ENCODE results near the gene CACNA1S. TPM values are rescaled to one million over a fixed set of nuclear protein-coding genes. Genes with fewer than 3 reads are reported as not detected.
A peak's percentile ranks its signal among the peaks of the same experiment; 100 is the strongest.

CACNA1S gene
- total RNA-seq, 1 donor from 2014 or later = 0.11 TPM

DNA sequence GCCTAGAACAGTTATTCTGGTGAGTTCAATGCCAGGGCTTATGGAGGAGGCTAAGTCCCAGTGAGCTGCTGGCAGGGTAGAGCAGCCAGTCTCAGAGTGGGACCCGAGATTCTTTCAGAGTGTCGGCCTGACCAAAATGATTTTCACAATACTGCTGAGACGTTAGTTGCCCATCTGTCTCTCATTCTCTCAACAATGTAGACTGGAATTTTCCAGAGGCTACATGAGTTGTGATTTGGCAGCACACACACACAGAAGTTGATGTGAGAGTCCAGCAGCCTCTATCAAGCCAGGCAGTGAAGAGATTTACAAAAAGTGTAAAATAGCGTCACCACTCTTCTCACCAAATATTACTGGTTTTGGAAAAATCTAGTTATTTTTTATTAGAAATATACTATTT lies 21.7 kb downstream of the CACNA1S start:
- Histone ChIP-seq H3K27ac (no peak overlapping the region), H3K79me2 (ENCODE audit: low read depth) (no peaks in the 10 kb centered on the region), H3K9me3 (ENCODE audit: low read depth) (no peaks in the 10 kb centered on the region), H2AFZ (replicated peaks) (no peak overlapping the region), H3K4me3 (no peak overlapping the region), H3K9ac (no peak overlapping the region), H3K36me3 (no peaks in the 10 kb centered on the region), H3K4me2 (no peak overlapping the region), H3F3A (ENCODE audit: low read depth) (peaks cover 12% of the 10 kb centered on the region), H3K4me1 (peaks cover 15% of the 10 kb centered on the region), H4K20me1 (ENCODE audit: low read depth) (no peaks in the 10 kb centered on the region), H3K27me3 (no peaks in the 10 kb centered on the region)
- H3K27ac Mint-ChIP-seq = peak overlapping the region; percentile 70
- TF ChIP-seq EZH2phosphoT487 (IDR thresholded peaks at IDR 0.05) = no peak
- TF ChIP-seq, protein P1, sequence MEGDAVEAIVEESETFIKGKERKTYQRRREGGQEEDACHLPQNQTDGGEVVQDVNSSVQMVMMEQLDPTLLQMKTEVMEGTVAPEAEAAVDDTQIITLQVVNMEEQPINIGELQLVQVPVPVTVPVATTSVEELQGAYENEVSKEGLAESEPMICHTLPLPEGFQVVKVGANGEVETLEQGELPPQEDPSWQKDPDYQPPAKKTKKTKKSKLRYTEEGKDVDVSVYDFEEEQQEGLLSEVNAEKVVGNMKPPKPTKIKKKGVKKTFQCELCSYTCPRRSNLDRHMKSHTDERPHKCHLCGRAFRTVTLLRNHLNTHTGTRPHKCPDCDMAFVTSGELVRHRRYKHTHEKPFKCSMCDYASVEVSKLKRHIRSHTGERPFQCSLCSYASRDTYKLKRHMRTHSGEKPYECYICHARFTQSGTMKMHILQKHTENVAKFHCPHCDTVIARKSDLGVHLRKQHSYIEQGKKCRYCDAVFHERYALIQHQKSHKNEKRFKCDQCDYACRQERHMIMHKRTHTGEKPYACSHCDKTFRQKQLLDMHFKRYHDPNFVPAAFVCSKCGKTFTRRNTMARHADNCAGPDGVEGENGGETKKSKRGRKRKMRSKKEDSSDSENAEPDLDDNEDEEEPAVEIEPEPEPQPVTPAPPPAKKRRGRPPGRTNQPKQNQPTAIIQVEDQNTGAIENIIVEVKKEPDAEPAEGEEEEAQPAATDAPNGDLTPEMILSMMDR (IDR thresholded peaks at IDR 0.05) = no peak
- TF ChIP-seq EZH2 (IDR thresholded peaks at IDR 0.05) = no peak
- no peak overlapping the region for H3K4me3 Mint-ChIP-seq
- no peaks in the 10 kb centered on the region for H3K36me3 Mint-ChIP-seq
- peaks cover 71% of the 10 kb centered on the region for H3K4me1 Mint-ChIP-seq
- H3K9me3 Mint-ChIP-seq = no peaks in the 10 kb centered on the region
- peaks cover 5% of the 10 kb centered on the region for H3K27me3 Mint-ChIP-seq (ENCODE audit: insufficient read depth, low read depth)
- DNase-seq (ENCODE audit: low spot score) = no peak

DNA sequence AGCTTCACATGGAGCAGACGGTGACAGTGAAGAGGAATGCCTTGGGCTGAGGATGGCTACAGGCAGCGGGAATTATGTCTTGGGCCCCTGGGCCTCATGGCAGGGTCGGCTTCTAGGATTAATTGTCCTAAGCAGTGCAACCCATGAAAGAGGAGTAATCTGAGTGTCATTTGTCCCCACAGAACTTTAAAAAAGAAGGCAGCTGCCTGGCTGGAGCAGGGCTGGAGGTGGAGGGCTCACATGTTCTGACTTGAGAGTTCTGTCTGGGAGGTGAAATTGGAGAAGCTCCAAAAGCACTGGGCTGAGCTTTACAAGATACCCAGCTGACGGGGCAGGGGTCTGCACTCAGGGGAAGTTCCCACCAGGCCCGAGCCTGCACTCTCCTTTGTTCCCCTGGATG lies 22.6 kb downstream of the CACNA1S start:
- Histone ChIP-seq H3K27me3 (no peaks in the 10 kb centered on the region), H3K27ac (no peak overlapping the region), H3K36me3 (no peaks in the 10 kb centered on the region), H3K9ac (no peak overlapping the region), H3K9me3 (ENCODE audit: low read depth) (no peaks in the 10 kb centered on the region), H3K4me2 (peak overlapping the region; percentile 59), H3K79me2 (ENCODE audit: low read depth) (no peaks in the 10 kb centered on the region), H2AFZ (replicated peaks) (peak overlapping the region; percentile 48), H3F3A (ENCODE audit: low read depth) (peaks cover 12% of the 10 kb centered on the region), H3K4me1 (peaks cover 15% of the 10 kb centered on the region), H3K4me3 (no peak overlapping the region), H4K20me1 (ENCODE audit: low read depth) (no peaks in the 10 kb centered on the region)
- Mint-ChIP-seq H3K9me3 (no peaks in the 10 kb centered on the region), H3K27me3 (ENCODE audit: insufficient read depth, low read depth) (peaks cover 4% of the 10 kb centered on the region), H3K27ac (peak overlapping the region; percentile 3), H3K36me3 (no peaks in the 10 kb centered on the region), H3K4me3 (no peak overlapping the region), H3K4me1 (peaks cover 72% of the 10 kb centered on the region)
- no peak for TF ChIP-seq EZH2phosphoT487 (IDR thresholded peaks at IDR 0.05)
- TF ChIP-seq, protein P1 (IDR thresholded peaks at IDR 0.05) = no peak
- no peak for TF ChIP-seq EZH2 (IDR thresholded peaks at IDR 0.05)
- DNase-seq (ENCODE audit: low spot score) = peak; percentile 61

DNA sequence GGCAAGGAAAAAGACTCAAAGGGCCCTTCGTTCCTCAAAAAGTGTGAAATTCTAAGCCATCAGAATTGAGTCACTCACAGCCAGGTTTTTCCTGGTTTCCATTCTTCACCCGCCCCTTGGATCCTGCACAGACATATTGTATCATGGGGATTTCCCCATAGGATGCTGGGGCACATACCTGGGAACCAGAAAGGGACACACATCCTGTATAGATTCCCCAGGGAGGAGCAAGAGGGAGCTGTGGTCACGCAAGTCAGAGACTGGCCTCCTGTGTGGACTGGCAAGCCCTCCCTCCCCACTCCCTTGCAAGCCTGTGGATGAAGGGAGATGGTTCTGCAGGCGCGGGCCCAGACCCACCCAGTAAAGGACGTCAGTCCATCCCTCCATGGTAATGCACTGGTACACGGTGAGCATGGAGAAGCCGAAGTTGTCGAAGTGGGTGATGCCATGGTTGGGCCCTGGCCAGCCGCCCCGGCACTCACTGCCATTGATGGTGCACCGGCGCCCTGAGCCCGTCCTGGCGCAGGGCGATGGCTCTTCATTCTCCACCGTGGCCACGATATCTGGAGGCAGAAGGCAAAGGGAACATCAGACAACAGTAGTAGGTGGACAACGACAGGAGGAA lies 23.2 kb downstream of the CACNA1S start:
- H3K4me2 ChIP-seq = peak overlapping the region; percentile 59
- no peak overlapping the region for H3K9ac ChIP-seq
- H2AFZ ChIP-seq (replicated peaks) = peak overlapping the region; percentile 48
- H3K27ac ChIP-seq = no peak overlapping the region
- peaks cover 73% of the 10 kb centered on the region for H3K4me1 Mint-ChIP-seq
- no peaks in the 10 kb centered on the region for H3K27me3 ChIP-seq
- H3K36me3 Mint-ChIP-seq = no peaks in the 10 kb centered on the region
- no peaks in the 10 kb centered on the region for H3K36me3 ChIP-seq
- no peaks in the 10 kb centered on the region for H3K79me2 ChIP-seq (ENCODE audit: low read depth)
- H3K4me3 ChIP-seq = no peak overlapping the region
- no peaks in the 10 kb centered on the region for H4K20me1 ChIP-seq (ENCODE audit: low read depth)
- no peak overlapping the region for H3K4me3 Mint-ChIP-seq
- H3K27ac Mint-ChIP-seq = peak overlapping the region; percentile 3
- no peaks in the 10 kb centered on the region for H3K9me3 Mint-ChIP-seq
- no peak for DNase-seq (ENCODE audit: low spot score)
- TF ChIP-seq, protein P1 (IDR thresholded peaks at IDR 0.05) = no peak
- TF ChIP-seq EZH2phosphoT487 (IDR thresholded peaks at IDR 0.05) (no peak), EZH2 (IDR thresholded peaks at IDR 0.05) (no peak)
- H3K4me1 ChIP-seq = peaks cover 15% of the 10 kb centered on the region
- peaks cover 12% of the 10 kb centered on the region for H3F3A ChIP-seq (ENCODE audit: low read depth)
- peaks cover 4% of the 10 kb centered on the region for H3K27me3 Mint-ChIP-seq (ENCODE audit: insufficient read depth, low read depth)
- no peaks in the 10 kb centered on the region for H3K9me3 ChIP-seq (ENCODE audit: low read depth)

Measured in neural progenitor cell (in vitro differentiated cells).